ENCODE measurements around the gene NRBP1. TPM values are rescaled to one million over a fixed set of nuclear protein-coding genes. Genes with fewer than 3 reads are reported as not detected.

The NRBP1 gene
- total and polyA plus RNA-seq, 4 donors: 34.3 to 56.9 (median 46.0) TPM

DNA sequence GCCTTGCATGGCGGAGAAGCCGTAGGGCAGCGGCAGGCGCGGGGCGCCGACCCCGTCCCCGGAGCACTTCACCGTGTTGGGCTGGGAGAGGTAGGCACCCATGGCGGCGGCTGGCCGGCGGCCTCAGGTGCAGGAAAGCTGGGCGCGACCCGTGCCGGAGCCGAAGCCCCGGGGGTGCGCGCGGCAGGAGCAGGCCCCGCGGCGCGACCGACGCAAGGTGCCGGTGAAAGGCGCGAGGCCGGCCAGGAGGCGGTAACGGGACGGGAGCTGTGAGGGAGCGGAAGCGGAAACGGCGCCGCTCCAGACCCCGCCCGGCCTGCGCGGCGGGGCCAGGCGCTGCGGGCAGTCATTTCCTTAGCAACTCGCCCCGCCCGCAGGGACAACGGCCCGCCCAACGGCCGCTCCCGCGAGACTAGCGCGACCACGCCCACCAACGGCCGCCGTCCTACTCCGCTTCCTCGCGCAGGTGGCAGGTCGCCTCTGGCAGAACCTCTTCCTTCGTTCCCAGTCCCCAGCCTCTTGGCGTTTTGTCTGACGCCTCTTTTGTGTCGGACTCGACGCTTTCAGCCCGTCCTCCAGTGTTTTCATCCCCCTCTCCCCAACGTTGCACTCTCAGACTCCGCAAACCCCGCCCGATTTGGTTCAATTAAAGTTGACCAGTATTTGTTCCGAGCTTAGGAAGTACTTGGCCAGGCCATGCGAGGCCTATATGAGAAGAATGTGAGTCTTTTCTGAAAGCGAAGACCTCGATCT lies 18.9 kb upstream of the NRBP1 start, which contains the start of gene PPM1G:
Gene PPM1G (minus strand): TSS at position 271 of the 753 bp plus-strand sequence. CDS start 169 bp downstream, at position 102.
- no peaks in the 10 kb centered on the region for H3K9me3 ChIP-seq (ENCODE audit: control insufficient read depth in 4 of 4, low read length in 3 of 4)
- TF ChIP-seq FOXA1 (IDR thresholded peaks at IDR 0.05): no peak
- peak; percentile 73 for TF ChIP-seq YY1 (IDR thresholded peaks at IDR 0.05)
- no peak for TF ChIP-seq HNF4G (IDR thresholded peaks at IDR 0.05)
- peak; percentile 98 for TF ChIP-seq ZBTB33 (IDR thresholded peaks at IDR 0.05)
- no peak for TF ChIP-seq FOXA2 (IDR thresholded peaks at IDR 0.05)
- TF ChIP-seq GABPA (IDR thresholded peaks at IDR 0.05 in 1 of 2, conservative IDR thresholded peaks at IDR 0.05 in 1 of 2): peak; percentile 62 to 91
- TF ChIP-seq, protein P1, sequence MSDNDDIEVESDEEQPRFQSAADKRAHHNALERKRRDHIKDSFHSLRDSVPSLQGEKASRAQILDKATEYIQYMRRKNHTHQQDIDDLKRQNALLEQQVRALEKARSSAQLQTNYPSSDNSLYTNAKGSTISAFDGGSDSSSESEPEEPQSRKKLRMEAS (IDR thresholded peaks at IDR 0.05): peak; percentile 92
- no peak for TF ChIP-seq CTCF (IDR thresholded peaks at IDR 0.05; ENCODE audit: low read depth, low read length, missing input control)
- TF ChIP-seq HNF4A (conservative IDR thresholded peaks at IDR 0.05): no peak
- no peak for TF ChIP-seq JUND (IDR thresholded peaks at IDR 0.05)
- TF ChIP-seq NR2F2 (IDR thresholded peaks at IDR 0.05): no peak
- peak; percentile 59 for TF ChIP-seq SP1 (IDR thresholded peaks at IDR 0.05)
- no peak for TF ChIP-seq RXRA (IDR thresholded peaks at IDR 0.05)
- TF ChIP-seq REST (IDR thresholded peaks at IDR 0.05): peak; percentile 48
- TF ChIP-seq, protein P2, sequence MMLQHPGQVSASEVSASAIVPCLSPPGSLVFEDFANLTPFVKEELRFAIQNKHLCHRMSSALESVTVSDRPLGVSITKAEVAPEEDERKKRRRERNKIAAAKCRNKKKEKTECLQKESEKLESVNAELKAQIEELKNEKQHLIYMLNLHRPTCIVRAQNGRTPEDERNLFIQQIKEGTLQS (IDR thresholded peaks at IDR 0.05): no peak
- WGBS: under 1% methylated on average over 82 of the region's 82 CpGs
- H3K27me3 ChIP-seq (ENCODE audit: control insufficient read depth in 4 of 4, insufficient read depth in 4 of 4, low read length in 3 of 4): no peaks in the 10 kb centered on the region
- H3K4me3 ChIP-seq (ENCODE audit: low read depth in 1 of 3, low read length in 3 of 3): peak within 1 kb of the TSS; percentile 72 to 99 (median 91)
- H3K36me3 ChIP-seq (ENCODE audit: control insufficient read depth in 4 of 4, insufficient read depth in 3 of 4, low read depth in 1 of 4, low read length in 3 of 4): no peaks in the 10 kb centered on the region
- H3K4me1 ChIP-seq (ENCODE audit: control insufficient read depth in 4 of 4, insufficient read depth in 4 of 4, low read length in 3 of 4): peaks cover 4 to 21% (median 14%) of the 10 kb centered on the region in 4 donors
- DNase-seq (ENCODE audit: low spot score): peak; percentile 98
- H3K9ac ChIP-seq (ENCODE audit: low read depth in 1 of 2, low read length in 2 of 2): peak within 1 kb of the TSS; percentile 82 to 94
- peak within 1 kb of the TSS; percentile 86 to 89 for H3K27ac ChIP-seq (ENCODE audit: low read depth in 1 of 2, low read length in 2 of 2)

All from liver (tissue), 9 donors.